Fibroblast of peridontal ligament (primary cell): Measurements from ENCODE around the gene HNRNPL.
"Not testable (repeated sequence)": the region's sequence is repeated elsewhere in the genome, so short reads cannot be mapped to it uniquely, and the experiment has no call there.

Experiments
- DNase-seq: peaks from one replicate; pipeline ENCODE4 v3.0.0-alpha.2; 2010; ENCODE audit errors: extremely low read depth

The HNRNPL gene

GRCh38 chr19:38869836-38870607 lies 20.2 kb upstream of the HNRNPL start:
- DNase-seq: peak; percentile 23

- no peak for DNase-seq
These were observed 19.5 kb upstream of the HNRNPL start for GRCh38 chr19:38869160-38869835.

DNA sequence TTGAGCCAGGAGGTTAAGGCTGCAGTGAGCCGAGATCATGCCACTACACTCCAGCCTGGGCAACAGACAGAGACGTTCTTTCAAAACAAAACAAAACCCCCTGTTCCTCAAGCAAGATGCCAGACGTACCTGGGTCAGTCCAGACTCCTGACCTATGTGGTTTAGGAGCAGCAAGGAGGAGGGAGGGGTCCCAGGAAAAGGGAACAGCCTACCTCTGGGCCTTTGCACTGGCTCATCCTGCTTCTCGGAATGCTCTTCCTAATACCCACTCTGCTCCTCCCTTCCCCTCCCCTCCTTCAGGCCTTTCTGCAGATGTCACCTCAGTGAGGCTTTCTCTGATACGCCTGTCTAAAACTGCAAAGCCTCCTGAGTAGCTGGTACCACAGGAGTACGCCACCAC lies 18.8 kb upstream of the HNRNPL start:
- no peak for DNase-seq

DNA sequence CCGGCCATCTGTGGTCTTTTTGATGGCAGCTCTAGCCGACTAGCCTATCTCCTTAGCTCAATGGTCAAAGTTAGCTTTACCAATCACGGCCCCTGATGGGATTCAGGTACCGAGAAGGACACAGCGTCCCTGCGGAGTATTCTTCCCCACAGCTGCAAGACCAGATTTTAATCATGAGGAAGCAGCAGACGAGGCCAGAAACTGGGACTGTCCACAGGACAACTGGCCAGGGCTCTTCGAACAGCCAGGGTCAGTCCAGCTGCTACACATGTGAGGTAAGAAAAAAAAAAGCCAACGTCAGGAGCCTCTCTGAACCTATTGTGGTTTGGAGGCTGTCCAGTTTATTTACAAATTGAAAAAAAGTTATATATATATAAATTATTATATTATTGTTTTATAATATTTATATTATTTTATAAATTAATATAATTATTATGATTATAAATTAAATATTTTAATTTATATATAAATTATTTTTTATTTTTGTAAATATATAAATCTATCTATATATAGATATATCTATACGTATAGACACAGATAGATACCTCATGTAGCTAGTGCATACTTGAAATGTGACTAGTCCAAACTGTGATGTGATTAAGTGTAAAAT lies 17.5 kb upstream of the HNRNPL start:
- no peak for DNase-seq

DNA sequence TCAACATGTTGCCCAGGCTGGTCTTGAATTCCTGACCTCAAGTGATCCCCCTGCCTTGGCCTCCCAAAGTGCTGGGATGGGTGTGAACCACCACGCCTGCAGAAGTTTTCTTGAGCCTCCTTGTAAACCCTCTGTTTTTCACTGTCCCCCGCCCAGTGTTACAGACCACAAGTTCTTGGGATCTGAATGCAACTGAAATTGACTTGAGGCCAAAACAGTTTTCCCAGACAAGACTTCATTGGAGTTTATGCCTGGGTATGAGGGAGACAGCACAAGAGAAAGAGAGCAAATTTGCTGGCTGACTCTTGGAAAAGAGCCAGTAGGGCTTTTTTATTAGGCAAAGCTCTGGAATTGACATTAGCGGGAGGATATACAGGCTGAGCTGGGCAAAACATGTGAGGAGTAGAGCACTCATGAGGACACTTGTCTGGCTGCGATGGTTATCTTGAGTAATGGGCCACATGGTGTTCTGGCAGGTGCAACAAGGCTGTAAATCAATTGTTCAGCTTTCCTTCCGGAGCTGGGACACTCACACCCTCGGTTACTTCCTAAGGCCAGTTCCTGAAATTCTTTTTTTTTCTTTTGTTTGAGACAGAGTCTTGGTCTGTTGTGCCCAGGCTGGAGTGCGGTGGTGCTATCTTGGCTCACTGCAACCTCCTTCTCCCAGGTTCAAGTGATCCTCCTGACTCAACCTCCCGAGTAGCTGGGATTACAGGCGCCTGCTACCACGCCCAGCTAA lies 12.7 kb upstream of the HNRNPL start:
- DNase-seq: peak; percentile 49

- DNase-seq: no peak
These were observed 11.6 kb upstream of the HNRNPL start for GRCh38 chr19:38861368-38861767.

- not testable (repeated sequence) for DNase-seq
These were observed 9.9 kb upstream of the HNRNPL start for GRCh38 chr19:38859631-38860204.

- DNase-seq: no peak
These were observed 7.0 kb upstream of the HNRNPL start for GRCh38 chr19:38856813-38857212.

DNA sequence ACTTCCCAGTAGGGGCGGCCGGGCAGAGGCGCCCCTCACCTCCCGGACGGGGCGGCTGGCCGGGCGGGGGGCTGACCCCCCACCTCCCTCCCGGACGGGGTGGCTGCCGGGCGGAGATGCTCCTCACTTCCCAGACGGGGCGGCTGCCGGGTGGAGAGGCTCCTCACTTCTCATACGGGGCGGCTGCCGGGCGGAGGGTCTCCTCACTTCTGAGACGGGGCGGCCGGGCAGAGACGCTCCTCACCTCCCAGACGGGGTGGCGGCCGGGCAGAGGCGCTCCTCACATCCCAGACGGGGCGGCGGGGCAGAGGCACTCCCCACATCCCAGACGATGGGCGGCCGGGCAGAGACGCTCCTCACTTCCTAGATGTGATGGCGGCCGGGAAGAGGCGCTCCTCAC lies 6.0 kb upstream of the HNRNPL start:
- not testable (repeated sequence) for DNase-seq

DNA sequence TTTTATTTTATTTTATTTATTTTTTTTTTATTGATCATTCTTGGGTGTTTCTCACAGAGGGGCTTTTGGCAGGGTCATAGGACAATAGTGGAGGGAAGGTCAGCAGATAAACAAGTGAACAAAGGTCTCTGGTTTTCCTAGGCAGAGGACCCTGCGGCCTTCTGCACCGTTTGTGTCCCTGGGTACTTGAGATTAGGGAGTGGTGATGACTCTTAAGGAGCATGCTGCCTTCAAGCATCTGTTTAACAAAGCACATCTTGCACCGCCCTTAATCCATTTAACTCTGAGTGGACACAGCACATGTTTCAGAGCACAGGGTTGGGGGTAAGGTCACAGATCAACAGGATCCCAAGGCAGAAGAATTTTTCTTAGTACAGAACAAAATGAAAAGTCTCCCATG lies 5.2 kb upstream of the HNRNPL start:
- not testable (repeated sequence) for DNase-seq

DNA sequence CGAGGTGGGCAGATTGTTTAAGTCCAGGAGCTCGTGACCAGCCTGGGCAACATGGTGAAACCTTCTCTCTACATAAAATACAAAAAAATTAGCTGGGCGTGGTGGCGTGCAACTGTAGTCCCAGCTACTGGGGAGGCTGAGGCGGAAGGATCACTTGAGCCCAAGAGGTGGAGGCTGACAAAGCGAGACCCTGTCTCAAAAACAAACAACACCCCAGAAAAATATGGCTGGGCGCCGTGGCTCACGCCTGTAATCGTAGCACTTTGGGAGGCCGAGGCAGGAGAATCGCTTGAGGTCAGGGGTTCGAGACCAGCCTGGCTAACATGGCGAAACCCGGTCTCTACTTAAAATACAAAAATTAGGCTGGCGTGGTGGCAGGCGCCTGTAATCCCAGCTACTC lies 3.4 kb upstream of the HNRNPL start:
- no peak for DNase-seq

- peak; percentile 64 for DNase-seq
These were observed 2.7 kb upstream of the HNRNPL start for GRCh38 chr19:38852231-38853044.

GRCh38 chr19:38851622-38852230 lies 1.9 kb upstream of the HNRNPL start:
- DNase-seq: peak; percentile 82

- no peak for DNase-seq
These were observed 1.3 kb upstream of the HNRNPL start for GRCh38 chr19:38850976-38851621.

DNA sequence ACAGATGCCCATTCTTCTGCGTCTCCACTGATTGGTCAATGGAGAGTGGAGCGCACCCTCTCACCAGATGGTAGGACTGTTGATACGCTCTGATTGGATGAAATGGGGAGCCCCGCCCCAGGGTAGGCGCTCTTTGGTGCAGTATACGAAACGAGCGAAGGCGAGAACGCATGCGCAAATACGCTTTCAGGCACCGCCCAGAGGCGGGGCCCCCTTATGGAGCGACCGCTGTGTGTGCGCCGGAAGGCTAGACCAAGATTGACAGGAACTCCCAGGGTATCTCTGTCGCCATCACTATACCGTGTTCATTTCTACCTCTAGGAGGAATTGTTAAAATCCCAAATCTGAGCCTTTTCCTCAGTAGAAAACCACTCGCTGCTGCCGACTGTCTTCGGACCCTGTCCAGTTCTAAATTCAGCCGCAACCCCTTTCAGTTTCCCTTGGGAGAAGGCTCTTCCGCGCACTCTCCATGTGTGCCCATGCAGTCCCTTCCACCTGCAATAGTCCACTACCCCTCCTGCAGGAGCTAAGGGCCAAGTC lies 720 bp upstream of the HNRNPL start:
- DNase-seq: peak; percentile 100

DNA sequence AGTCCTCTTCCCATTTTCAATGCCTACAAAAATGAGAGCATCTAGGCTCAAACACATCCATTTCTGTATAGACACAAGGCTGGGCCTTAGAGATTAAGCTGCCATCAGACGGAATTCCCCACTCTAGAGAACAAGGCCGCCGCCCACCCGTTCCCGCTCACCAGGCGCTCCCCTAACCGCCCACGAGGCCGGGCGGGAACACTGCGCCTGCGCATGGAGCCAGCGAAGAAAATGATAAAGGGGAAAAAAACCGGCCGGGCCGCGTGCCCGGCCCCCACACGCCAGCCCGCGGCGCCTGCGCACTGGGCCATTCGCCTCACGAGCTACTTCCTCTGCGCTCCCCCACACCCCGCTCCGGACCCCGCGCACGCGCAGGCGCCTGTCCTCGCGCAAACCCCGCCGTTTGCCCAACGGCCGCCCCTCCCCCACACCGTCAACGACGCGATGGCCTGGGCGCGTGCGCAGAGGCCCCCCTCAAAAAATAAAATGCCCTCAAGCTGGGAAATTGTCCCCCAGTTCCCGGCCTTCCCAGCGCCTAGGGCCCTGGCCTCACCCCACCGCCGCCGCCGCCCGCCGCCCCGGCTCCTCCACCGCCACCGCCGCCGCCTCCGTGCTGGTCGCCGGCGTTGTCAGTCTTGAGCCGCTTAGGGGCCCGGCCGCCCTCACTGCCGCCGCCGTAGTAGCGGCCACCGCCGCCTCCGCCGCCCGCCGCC lies 483 bp downstream of the HNRNPL start:
- DNase-seq: peak; percentile 93

GRCh38 chr19:38848299-38849146 lies 1.3 kb downstream of the HNRNPL start:
- DNase-seq: peak; percentile 9

DNA sequence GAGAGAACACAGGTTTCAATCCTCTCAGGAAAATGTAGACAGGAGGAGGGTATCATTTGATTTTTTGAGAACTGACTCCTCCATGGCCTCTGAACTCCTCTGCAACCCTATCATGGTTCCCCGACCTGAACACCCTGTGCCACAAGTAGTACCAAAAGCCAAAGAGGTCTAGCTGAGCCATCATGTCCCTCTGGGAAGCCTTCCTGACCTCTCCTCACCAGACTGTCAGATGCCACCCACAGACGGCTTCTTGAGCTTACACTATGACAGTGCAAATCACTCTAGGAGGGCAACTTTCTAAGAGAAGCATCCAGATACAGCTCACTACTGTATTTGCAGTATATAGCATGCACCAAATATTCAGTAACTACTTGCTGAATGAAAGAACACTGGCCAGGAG lies 3.7 kb downstream of the HNRNPL start:
- DNase-seq: no peak
